ENCODE measurements around the gene PARP15.

DNA sequence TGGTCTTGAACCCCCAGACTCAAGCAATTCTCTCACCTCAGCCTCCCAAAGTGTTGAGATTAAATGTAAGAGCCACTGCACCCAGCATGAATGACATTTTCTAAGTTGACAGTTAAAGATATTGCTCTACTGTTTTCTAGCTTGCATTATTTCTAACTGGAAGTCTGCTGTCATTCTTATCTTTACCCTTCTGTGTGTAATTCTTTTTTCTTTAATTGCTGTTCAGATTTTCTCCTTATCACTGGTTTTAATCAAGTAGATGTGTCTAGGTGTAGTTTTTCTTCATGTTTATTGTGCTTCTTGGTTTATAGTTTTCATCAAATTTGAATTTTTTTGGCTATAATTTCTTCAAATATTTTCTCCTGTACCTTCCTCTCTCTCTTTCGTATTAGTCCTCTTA, 4.9 kb downstream of the PARP15 start:
- TF ChIP-seq, protein P1, sequence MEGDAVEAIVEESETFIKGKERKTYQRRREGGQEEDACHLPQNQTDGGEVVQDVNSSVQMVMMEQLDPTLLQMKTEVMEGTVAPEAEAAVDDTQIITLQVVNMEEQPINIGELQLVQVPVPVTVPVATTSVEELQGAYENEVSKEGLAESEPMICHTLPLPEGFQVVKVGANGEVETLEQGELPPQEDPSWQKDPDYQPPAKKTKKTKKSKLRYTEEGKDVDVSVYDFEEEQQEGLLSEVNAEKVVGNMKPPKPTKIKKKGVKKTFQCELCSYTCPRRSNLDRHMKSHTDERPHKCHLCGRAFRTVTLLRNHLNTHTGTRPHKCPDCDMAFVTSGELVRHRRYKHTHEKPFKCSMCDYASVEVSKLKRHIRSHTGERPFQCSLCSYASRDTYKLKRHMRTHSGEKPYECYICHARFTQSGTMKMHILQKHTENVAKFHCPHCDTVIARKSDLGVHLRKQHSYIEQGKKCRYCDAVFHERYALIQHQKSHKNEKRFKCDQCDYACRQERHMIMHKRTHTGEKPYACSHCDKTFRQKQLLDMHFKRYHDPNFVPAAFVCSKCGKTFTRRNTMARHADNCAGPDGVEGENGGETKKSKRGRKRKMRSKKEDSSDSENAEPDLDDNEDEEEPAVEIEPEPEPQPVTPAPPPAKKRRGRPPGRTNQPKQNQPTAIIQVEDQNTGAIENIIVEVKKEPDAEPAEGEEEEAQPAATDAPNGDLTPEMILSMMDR (optimal IDR thresholded peaks at IDR 0.05 in 1 of 3, IDR thresholded peaks at IDR 0.05 in 1 of 3, conservative IDR thresholded peaks at IDR 0.05 in 1 of 3; ENCODE audit: extremely low read depth in 1 of 3, insufficient read depth in 2 of 3, low read length in 3 of 3) = no peak
- TF ChIP-seq EZH2 (IDR thresholded peaks at IDR 0.05; ENCODE audit: low read length) = no peak

All from keratinocyte (primary cell).